ENCODE measurements around the gene TMEM259. TPM values are rescaled to one million over a fixed set of nuclear protein-coding genes. Genes with fewer than 3 reads are reported as not detected.

TMEM259 gene
- total and polyA plus RNA-seq, 9 of the 15 experiments (the other 6 are each of a cell fraction or from before 2014, with no cell fraction given), result 0.52 to 231 (median 63.6) TPM

- TF ChIP-seq JUND (IDR thresholded peaks at IDR 0.05; ENCODE audit: borderline replicate concordance, low read depth, low read length) (peak; percentile 23; the same call in 1 of the 2 replicates), JUND (tag; IDR thresholded peaks at IDR 0.05; ENCODE audit: borderline replicate concordance, low read depth, low read length) (no peak), HBP1 (CRISPR knock-in tag; IDR thresholded peaks at IDR 0.05) (no peak), ZC3H11A (IDR thresholded peaks at IDR 0.05; ENCODE audit: low read depth, low read length) (no peak), KLF16 (IDR thresholded peaks at IDR 0.05) (no peak), NEUROD1 (IDR thresholded peaks at IDR 0.05; ENCODE audit: borderline replicate concordance, low read depth, low read length, partially characterized antibody) (peak; percentile 14), PBX2 (CRISPR knock-in tag; IDR thresholded peaks at IDR 0.05; ENCODE audit: low read depth) (peak; percentile 58), PBX2 (tag; conservative IDR thresholded peaks at IDR 0.05; ENCODE audit: low read depth) (peak; percentile 76), ZMIZ1 (IDR thresholded peaks at IDR 0.05; ENCODE audit: low read depth in 2 of 2, low read length in 2 of 2) (no peak), KDM5B (IDR thresholded peaks at IDR 0.05; ENCODE audit: insufficient replicate concordance, low read depth, low read length) (no peak), SIN3A (IDR thresholded peaks at IDR 0.05; ENCODE audit: borderline replicate concordance in 2 of 2, control insufficient read depth in 1 of 2, low read depth in 2 of 2, low read length in 2 of 2) (no peak)
- TF ChIP-seq, protein P1, sequence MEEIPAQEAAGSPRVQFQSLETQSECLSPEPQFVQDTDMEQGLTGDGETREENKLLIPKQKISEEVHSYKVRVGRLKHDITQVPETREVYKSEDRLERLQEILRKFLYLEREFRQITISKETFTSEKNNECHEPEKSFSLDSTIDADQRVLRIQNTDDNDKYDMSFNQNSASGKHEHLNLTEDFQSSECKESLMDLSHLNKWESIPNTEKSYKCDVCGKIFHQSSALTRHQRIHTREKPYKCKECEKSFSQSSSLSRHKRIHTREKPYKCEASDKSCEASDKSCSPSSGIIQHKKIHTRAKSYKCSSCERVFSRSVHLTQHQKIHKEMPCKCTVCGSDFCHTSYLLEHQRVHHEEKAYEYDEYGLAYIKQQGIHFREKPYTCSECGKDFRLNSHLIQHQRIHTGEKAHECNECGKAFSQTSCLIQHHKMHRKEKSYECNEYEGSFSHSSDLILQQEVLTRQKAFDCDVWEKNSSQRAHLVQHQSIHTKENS (CRISPR knock-in tag; IDR thresholded peaks at IDR 0.05), result no peak
- TF ChIP-seq, protein P2, sequence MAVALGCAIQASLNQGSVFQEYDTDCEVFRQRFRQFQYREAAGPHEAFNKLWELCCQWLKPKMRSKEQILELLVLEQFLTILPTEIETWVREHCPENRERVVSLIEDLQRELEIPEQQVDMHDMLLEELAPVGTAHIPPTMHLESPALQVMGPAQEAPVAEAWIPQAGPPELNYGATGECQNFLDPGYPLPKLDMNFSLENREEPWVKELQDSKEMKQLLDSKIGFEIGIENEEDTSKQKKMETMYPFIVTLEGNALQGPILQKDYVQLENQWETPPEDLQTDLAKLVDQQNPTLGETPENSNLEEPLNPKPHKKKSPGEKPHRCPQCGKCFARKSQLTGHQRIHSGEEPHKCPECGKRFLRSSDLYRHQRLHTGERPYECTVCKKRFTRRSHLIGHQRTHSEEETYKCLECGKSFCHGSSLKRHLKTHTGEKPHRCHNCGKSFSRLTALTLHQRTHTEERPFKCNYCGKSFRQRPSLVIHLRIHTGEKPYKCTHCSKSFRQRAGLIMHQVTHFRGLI (CRISPR knock-in tag; IDR thresholded peaks at IDR 0.05), result no peak
- TF ChIP-seq, protein P3, sequence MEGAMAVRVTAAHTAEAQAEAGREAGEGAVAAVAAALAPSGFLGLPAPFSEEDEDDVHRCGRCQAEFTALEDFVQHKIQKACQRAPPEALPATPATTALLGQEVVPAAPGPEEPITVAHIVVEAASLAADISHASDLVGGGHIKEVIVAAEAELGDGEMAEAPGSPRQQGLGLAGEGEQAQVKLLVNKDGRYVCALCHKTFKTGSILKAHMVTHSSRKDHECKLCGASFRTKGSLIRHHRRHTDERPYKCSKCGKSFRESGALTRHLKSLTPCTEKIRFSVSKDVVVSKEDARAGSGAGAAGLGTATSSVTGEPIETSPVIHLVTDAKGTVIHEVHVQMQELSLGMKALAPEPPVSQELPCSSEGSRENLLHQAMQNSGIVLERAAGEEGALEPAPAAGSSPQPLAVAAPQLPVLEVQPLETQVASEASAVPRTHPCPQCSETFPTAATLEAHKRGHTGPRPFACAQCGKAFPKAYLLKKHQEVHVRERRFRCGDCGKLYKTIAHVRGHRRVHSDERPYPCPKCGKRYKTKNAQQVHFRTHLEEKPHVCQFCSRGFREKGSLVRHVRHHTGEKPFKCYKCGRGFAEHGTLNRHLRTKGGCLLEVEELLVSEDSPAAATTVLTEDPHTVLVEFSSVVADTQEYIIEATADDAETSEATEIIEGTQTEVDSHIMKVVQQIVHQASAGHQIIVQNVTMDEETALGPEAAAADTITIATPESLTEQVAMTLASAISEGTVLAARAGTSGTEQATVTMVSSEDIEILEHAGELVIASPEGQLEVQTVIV (CRISPR knock-in tag; IDR thresholded peaks at IDR 0.05; ENCODE audit: borderline replicate concordance), result no peak
Observed at GRCh38 chr19:1045247-1045603, 24.3 kb upstream of the TMEM259 start (continued).
